K562 (cell line): ENCODE measurements around the gene LBHD2. TPM values are rescaled to one million over a fixed set of nuclear protein-coding genes. Genes with fewer than 3 reads are reported as not detected.

Experiments
- ATAC-seq: fragments of 200-7000 bp; cut with Tn5 transposase; 3 replicates; pipeline ENCODE4 v1.9.1; 2020; ENCODE audit warnings: moderate library complexity
- BruUV-seq: library from RNA; stranded (reverse); fragments of 400-500 nt; replicated peaks from 2 replicates; lab custom pipeline; 2021; lab: Mats Ljungman, UMichigan
- CTCF ChIA-PET: fragments of 300-600 bp; formaldehyde crosslinking; extraction: SDS; loops from one replicate; lab custom pipeline; 2021; ENCODE audit warnings: low intra/inter-chr PET ratio; lab: Yijun Ruan, JAX
- POLR2A ChIA-PET: fragments of 300-600, 350-650 bp; sonication (Branson Sonifier 250); formaldehyde crosslinking; extraction: SDS; loops from one replicate; lab custom pipeline; 2021; ENCODE audit warnings: antibody characterized with exemption, inconsistent platforms; lab: Yijun Ruan, JAX
- DNase-seq, 4 experiments: peaks; one replicate each; pipeline versions ENCODE4 v3.0.0 to v3.0.0-alpha.2; 2011 to 2018; ENCODE audit warnings: low spot score in 3 of 4, mixed read lengths in 3 of 4; ENCODE audit errors: extremely low read depth in 1 of 4
- FAIRE-seq: peaks from 2 replicates; lab custom pipeline; 2011; peaks lifted over from hg19 to GRCh38; lab: Jason Lieb, UNC
- H2AFZ ChIP-seq: 2 replicates; pipeline ENCODE4 v1.6.0; 2011; ENCODE audit warnings: low read depth, low read length, control low read depth, inconsistent platforms
- H3K27ac ChIP-seq: fragments of 200-600 bp; 3 replicates; pipeline ENCODE4 v1.8.0; 2011; ENCODE audit warnings: low read depth, mild to moderate bottlenecking, control low read depth, inconsistent platforms, low read length, moderate library complexity, mixed read lengths; ENCODE audit errors: extremely low read depth
- H3K27me3 ChIP-seq, 2 experiments: fragments of 300-600 bp in 1 of 2; 2 replicates in 1 of 2; 3 replicates in 1 of 2; pipeline versions ENCODE4 v1.6.0 to v1.8.0; 2011; ENCODE audit warnings: inconsistent platforms in 2 of 2, low read length in 2 of 2, mild to moderate bottlenecking in 1 of 2, mixed read lengths in 1 of 2, moderate library complexity in 1 of 2; ENCODE audit not compliant: control insufficient read depth in 2 of 2, insufficient read depth in 2 of 2
- H3K36me3 ChIP-seq: fragments of 300-600 bp; 3 replicates; pipeline ENCODE4 v1.8.0; 2011; ENCODE audit warnings: mild to moderate bottlenecking, low read length, inconsistent platforms; ENCODE audit not compliant: control insufficient read depth, insufficient read depth
- H3K4me1 ChIP-seq, 2 experiments: fragments of 200-600 bp in 1 of 2; replicated peaks in 1 of 2; 2 replicates in 1 of 2; 3 replicates in 1 of 2; pipeline versions ENCODE4 v1.5.1 to v1.8.0; 2011; ENCODE audit warnings: inconsistent platforms in 2 of 2, low read length in 2 of 2, mild to moderate bottlenecking in 1 of 2, mixed read lengths in 1 of 2, moderate library complexity in 1 of 2; ENCODE audit not compliant: control insufficient read depth in 2 of 2, insufficient read depth in 2 of 2
- H3K4me2 ChIP-seq: 2 replicates; pipeline ENCODE4 v1.6.1; 2011; ENCODE audit warnings: low read length, control low read depth, inconsistent platforms, mixed read lengths; ENCODE audit not compliant: insufficient read depth
- H3K4me3 ChIP-seq: fragments of 200-600 bp; sonication (generic), shearing (Covaris generic); 2 replicates; pipeline ENCODE4 v1.5.1; 2016; ENCODE audit warnings: control low read depth, inconsistent platforms
- H3K79me2 ChIP-seq: fragments of 200-600 bp; 3 replicates; pipeline ENCODE4 v1.8.0; 2011; ENCODE audit warnings: low read length, inconsistent platforms; ENCODE audit not compliant: control insufficient read depth, insufficient read depth
- H3K9ac ChIP-seq, 2 experiments: 2 replicates each; pipeline versions ENCODE4 v1.6.0 to v1.6.1; 2011; ENCODE audit warnings: low read depth in 2 of 2, low read length in 2 of 2, control low read depth in 1 of 2, inconsistent platforms in 1 of 2, mild to moderate bottlenecking in 1 of 2, mixed read lengths in 1 of 2; ENCODE audit not compliant: insufficient read depth in 1 of 2
- H3K9me1 ChIP-seq: one replicate; pipeline ENCODE4 v1.6.0; 2011; ENCODE audit warnings: inconsistent platforms, mild to moderate bottlenecking, low read length, moderate library complexity; ENCODE audit not compliant: control insufficient read depth, insufficient read depth
- H3K9me3 ChIP-seq: replicated peaks from 2 replicates; pipeline ENCODE4 v1.5.1; 2011; ENCODE audit warnings: low read depth, low read length, inconsistent platforms; ENCODE audit not compliant: control insufficient read depth, insufficient read depth
- H4K20me1 ChIP-seq: replicated peaks from 2 replicates; pipeline ENCODE4 v1.6.1; 2011; ENCODE audit warnings: low read length, inconsistent platforms, mixed read lengths; ENCODE audit not compliant: control insufficient read depth, insufficient read depth
- CREBBP ChIP-seq: IDR thresholded peaks from one replicate; pipeline ENCODE4 v1.6.1; 2012; ENCODE audit warnings: low read depth, mild to moderate bottlenecking, control low read depth, inconsistent platforms, low read length
- CREM ChIP-seq: IDR thresholded peaks from 2 replicates; pipeline ENCODE4 v1.6.1; 2014; ENCODE audit warnings: antibody characterized with exemption, low read depth
- DPF2 ChIP-seq: fragments of 450-650 bp; IDR thresholded peaks from 2 replicates; pipeline ENCODE4 v1.6.1; 2016
- E2F3 ChIP-seq: fragments of 250-450 bp; sonication (Bioruptor Pico); IDR thresholded peaks from 2 replicates; pipeline ENCODE4 v1.4.0; 2020; ENCODE audit warnings: mild to moderate bottlenecking
- ETS2 ChIP-seq: IDR thresholded peaks from 2 replicates; pipeline ENCODE4 v1.6.1; 2016; ENCODE audit warnings: borderline replicate concordance, missing genetic modification characterization, mild to moderate bottlenecking, moderate library complexity, missing compliant biosample characterization; ENCODE audit not compliant: poor library complexity, severe bottlenecking
- GABPB1 ChIP-seq: sonication (generic); formaldehyde crosslinking; IDR thresholded peaks from 2 replicates; pipeline ENCODE4 v1.8.0; 2022; ENCODE audit warnings: mild to moderate bottlenecking, missing genetic modification reagents
- HCFC1 ChIP-seq: IDR thresholded peaks from 2 replicates; pipeline ENCODE4 v1.6.1; 2012; ENCODE audit warnings: low read depth, low read length, improper control_type of control experiment
- L3MBTL2 ChIP-seq: fragments of 450-650 bp; IDR thresholded peaks from 2 replicates; pipeline ENCODE4 v1.6.1; 2016; ENCODE audit warnings: mild to moderate bottlenecking, moderate library complexity
- NRF1 ChIP-seq, 2 experiments: fragments of 450-650 bp; IDR thresholded peaks in 1 of 2; conservative IDR thresholded peaks in 1 of 2; 2 replicates each; pipeline ENCODE4 v1.6.1; 2014; ENCODE audit warnings: mild to moderate bottlenecking in 2 of 2
- PHF21A ChIP-seq: fragments of 450-650 bp; IDR thresholded peaks from 2 replicates; pipeline ENCODE4 v1.6.1; 2017; ENCODE audit warnings: low read depth, borderline replicate concordance
- RCOR1 ChIP-seq, 2 experiments: IDR thresholded peaks; 2 replicates each; pipeline ENCODE4 v1.6.1; 2012; ENCODE audit warnings: low read depth in 2 of 2, low read length in 2 of 2, borderline replicate concordance in 1 of 2, improper control_type of control experiment in 1 of 2
- SRSF3 ChIP-seq: fragments of 200-400 bp; formaldehyde crosslinking; IDR thresholded peaks from 2 replicates; pipeline ENCODE4 v1.6.1; 2016; ENCODE audit warnings: mild to moderate bottlenecking, low read length, moderate library complexity; ENCODE audit not compliant: insufficient read depth
- WGBS: fragments of 100-300 bp; shearing (Covaris generic); methylation state at CpG from one replicate; pipeline ENCODE4 v1.1.6; 2016; ENCODE audit warnings: low coverage, mixed read lengths; ENCODE audit not compliant: insufficient coverage; ENCODE audit errors: missing lambda C conversion rate; 5-methylcytosine and 5-hydroxymethylcytosine counted together
- in situ Hi-C: fragments of 300-500 bp; cut with MboI; formaldehyde crosslinking; loops from 4 replicates; pipeline ENCODE4 v1.15.0; 2018; ENCODE audit warnings: inconsistent platforms, mixed read lengths
- intact Hi-C: fragments of 100-400 bp; cut with micrococcal nuclease; formaldehyde crosslinking; loops from 2 replicates; pipeline ENCODE4 v1.14.2; 2022
- polyA plus RNA-seq, 8 experiments: library from polyadenylated mRNA; depleted of rRNA in 4 of 8; stranded (reverse) in 5 of 8; unstranded in 3 of 8; fragments of >200 nt; fragmentation: Nextera tagmentation in 2 of 8; fragmentation: Illumina TruSeq in 1 of 8; extraction: Ambion mirVana in 2 of 8; extraction: Trizol in 1 of 8; gene quantifications; 2 replicates each; pipeline versions ENCODE4 v1.2.1 to v1.2.3, GENCODE V29; 2011 to 2014; ENCODE audit warnings: inconsistent platforms in 1 of 8, missing spikeins in 1 of 8
- total RNA-seq, 7 experiments: library from RNA; depleted of rRNA in 6 of 7; stranded (reverse); fragments of >200 nt in 6 of 7; fragmentation: Illumina TruSeq in 2 of 7; extraction: Trizol in 2 of 7; gene quantifications; 2 replicates each; pipeline versions ENCODE4 v1.2.1 to v1.2.3, GENCODE V29; 2011 to 2021; ENCODE audit warnings: low replicate concordance in 1 of 7
- TF ChIP-seq, protein P1 (sequence below): fragments of 450-650 bp; formaldehyde crosslinking; IDR thresholded peaks from 2 replicates; pipeline ENCODE4 v1.4.0; 2020; ENCODE audit warnings: mild to moderate bottlenecking
- TF ChIP-seq, protein P2 (sequence below): sonication (generic); formaldehyde crosslinking; IDR thresholded peaks from 2 replicates; pipeline ENCODE4 v1.9.0; 2022; ENCODE audit warnings: mild to moderate bottlenecking, missing genetic modification reagents
- TF ChIP-seq, protein P3 (sequence below): fragments of 250-450 bp; sonication (Bioruptor Pico); IDR thresholded peaks from 2 replicates; pipeline ENCODE4 v1.4.0; 2020
- TF ChIP-seq, protein P4 (sequence below): fragments of 250-450 bp; sonication (Bioruptor Pico); IDR thresholded peaks from 2 replicates; pipeline ENCODE4 v1.4.0; 2020; ENCODE audit warnings: mild to moderate bottlenecking

Gene LBHD2
- total and polyA plus RNA-seq, 9 of the 15 experiments (the other 6 are each of a cell fraction or from before 2014, with no cell fraction given): not detected

DNA sequence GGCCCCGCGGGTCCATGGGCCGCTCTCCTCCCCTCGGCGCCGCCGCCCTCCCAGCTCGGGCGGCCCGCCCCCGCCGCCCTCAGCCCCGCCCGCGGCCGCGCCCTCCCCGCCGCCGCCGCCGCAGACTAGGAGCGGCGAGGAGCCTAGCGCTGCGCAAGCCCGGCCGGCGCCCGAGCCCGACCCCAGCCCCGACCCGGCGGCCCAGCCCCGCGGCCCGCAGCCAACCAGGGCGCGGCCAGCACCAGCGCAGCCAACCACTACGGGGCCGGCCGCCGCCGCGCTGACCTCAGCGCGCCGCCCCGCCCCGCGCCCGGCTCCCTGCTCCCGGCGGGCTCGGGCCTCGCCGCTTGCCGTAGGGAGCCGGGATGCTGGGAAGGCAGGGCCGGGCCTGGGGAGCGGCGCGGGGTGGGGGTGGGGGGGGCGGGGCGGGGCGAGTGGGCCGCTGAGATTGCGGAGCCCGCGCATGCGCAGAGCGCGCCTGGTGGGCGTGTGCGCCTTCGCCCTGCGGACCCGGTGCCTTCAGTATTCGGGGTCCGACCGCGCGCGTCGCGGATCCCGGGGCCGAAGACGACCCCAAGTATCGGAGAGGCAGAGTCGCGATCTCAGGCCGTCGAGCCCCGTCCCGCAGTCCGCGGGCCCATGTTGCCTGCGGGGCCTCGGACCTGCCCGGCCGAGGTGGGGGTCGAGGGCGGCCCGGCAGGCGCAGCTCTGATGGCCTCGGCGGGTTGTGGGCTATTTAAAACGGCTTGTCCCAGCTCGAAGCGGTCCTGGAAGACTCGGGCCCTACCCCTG lies 26.4 kb upstream of the LBHD2 start, which contains the start of gene CDC42BPB:
Gene CDC42BPB, minus strand, starts transcription at position 178 of the 792 bp plus-strand sequence. CDS start 376 bp downstream, outside the sequence.
- Histone ChIP-seq H3K79me2 (peaks cover 26% of the 10 kb centered on the region), H3K9me3 (no peaks in the 10 kb centered on the region), H3K9me1 (no peaks in the 10 kb centered on the region), H3K9ac (peak within 1 kb of the TSS; percentile 46 to 97; a peak in 3 of 4 replicates), H3K27ac (peak within 1 kb of the TSS; percentile 48; the same call in 1 of the 3 replicates), H2AFZ (peak within 1 kb of the TSS; percentile 70), H3K27me3 (peaks cover 0 to under 1% of the 10 kb centered on the region in 2 experiments; a peak in 1 of 5 replicates), H3K4me1 (peaks cover 14 to 25% of the 10 kb centered on the region in 2 experiments; a peak in 4 of 5 replicates), H3K36me3 (no peaks in the 10 kb centered on the region), H3K4me2 (peak within 1 kb of the TSS; percentile 78), H4K20me1 (no peaks in the 10 kb centered on the region), H3K4me3 (peak within 1 kb of the TSS; percentile 55)
- 0% methylated on average over 19 of the region's 113 CpGs for WGBS
- BruUV-seq: no TSS peak
- in situ Hi-C loops: no loop called here
- intact Hi-C loops: no loop called here
- FAIRE-seq (no peak), ATAC-seq (peak; percentile 98), DNase-seq (peak; percentile 85 to 88 (median 87))
- ChIA-PET POLR2A (no interaction called here), CTCF (no interaction called here)
- TF ChIP-seq E2F3 (no peak), CREBBP (no peak), HCFC1 (no peak), L3MBTL2 (peak; percentile 95), SRSF3 (no peak), CREM (no peak), RCOR1 (IDR thresholded peaks at IDR 0.05; ENCODE audit: borderline replicate concordance in 1 of 2, low read depth in 2 of 2, low read length in 2 of 2) (peak; percentile 41 to 88; a peak in 2 of 4 replicates), PHF21A (no peak), ETS2 (tag) (no peak), NRF1 (conservative IDR thresholded peaks at IDR 0.05 in 1 of 2, IDR thresholded peaks at IDR 0.05 in 1 of 2) (peak; percentile 89 to 90), DPF2 (no peak), GABPB1 (peak; percentile 52; the same call in 1 of the 2 replicates)
- TF ChIP-seq, protein P1, sequence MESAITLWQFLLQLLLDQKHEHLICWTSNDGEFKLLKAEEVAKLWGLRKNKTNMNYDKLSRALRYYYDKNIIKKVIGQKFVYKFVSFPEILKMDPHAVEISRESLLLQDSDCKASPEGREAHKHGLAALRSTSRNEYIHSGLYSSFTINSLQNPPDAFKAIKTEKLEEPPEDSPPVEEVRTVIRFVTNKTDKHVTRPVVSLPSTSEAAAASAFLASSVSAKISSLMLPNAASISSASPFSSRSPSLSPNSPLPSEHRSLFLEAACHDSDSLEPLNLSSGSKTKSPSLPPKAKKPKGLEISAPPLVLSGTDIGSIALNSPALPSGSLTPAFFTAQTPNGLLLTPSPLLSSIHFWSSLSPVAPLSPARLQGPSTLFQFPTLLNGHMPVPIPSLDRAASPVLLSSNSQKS (CRISPR knock-in tag): no peak
- TF ChIP-seq, protein P2, sequence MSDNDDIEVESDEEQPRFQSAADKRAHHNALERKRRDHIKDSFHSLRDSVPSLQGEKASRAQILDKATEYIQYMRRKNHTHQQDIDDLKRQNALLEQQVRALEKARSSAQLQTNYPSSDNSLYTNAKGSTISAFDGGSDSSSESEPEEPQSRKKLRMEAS: peak; percentile 77
- TF ChIP-seq, protein P3, sequence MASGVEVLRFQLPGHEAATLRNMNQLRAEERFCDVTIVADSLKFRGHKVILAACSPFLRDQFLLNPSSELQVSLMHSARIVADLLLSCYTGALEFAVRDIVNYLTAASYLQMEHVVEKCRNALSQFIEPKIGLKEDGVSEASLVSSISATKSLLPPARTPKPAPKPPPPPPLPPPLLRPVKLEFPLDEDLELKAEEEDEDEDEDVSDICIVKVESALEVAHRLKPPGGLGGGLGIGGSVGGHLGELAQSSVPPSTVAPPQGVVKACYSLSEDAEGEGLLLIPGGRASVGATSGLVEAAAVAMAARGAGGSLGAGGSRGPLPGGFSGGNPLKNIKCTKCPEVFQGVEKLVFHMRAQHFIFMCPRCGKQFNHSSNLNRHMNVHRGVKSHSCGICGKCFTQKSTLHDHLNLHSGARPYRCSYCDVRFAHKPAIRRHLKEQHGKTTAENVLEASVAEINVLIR (CRISPR knock-in tag): no peak
- TF ChIP-seq, protein P4, sequence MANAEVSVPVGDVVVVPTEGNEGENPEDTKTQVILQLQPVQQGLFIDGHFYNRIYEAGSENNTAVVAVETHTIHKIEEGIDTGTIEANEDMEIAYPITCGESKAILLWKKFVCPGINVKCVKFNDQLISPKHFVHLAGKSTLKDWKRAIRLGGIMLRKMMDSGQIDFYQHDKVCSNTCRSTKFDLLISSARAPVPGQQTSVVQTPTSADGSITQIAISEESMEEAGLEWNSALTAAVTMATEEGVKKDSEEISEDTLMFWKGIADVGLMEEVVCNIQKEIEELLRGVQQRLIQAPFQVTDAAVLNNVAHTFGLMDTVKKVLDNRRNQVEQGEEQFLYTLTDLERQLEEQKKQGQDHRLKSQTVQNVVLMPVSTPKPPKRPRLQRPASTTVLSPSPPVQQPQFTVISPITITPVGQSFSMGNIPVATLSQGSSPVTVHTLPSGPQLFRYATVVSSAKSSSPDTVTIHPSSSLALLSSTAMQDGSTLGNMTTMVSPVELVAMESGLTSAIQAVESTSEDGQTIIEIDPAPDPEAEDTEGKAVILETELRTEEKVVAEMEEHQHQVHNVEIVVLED (CRISPR knock-in tag): peak; percentile 65
